ENCODE results near the gene APOL1. TPM values are rescaled to one million over a fixed set of nuclear protein-coding genes. Genes with fewer than 3 reads are reported as not detected.
"Not testable (repeated sequence)": the region's sequence is repeated elsewhere in the genome, so short reads cannot be mapped to it uniquely, and the experiment has no call there.

Gene APOL1
- polyA plus RNA-seq, 6 donors from 2014 or later = 0.71 to 4.2 (median 2.6) TPM; not detected in 1

DNA sequence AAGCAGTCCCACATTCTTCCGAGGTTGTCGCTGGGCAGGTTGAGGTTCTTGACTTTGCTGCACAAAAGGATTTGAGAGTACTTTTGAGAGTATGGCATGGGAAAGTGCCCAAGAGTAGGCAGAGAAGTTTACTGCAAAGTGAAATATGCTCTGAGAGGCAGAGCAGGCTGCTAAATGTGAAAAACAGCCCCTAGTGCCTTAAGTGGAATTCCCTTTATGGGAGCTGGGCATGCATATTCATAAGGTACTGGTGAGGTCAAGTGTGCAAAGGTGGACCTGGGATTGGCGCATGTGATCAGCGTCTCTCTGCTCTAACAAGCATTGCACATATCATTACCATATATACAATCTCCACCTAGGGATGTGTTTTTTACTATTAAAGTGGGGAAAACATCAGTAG, 39.3 kb upstream of the APOL1 start:
- ATAC-seq (ENCODE audit: low read depth in 2 of 2) = no peak
- Mint-ChIP-seq H3K36me3 (peaks cover 0 to 9% of the 10 kb centered on the region in 2 donors), H3K9me3 (peaks cover 0 to 21% (median 13%) of the 10 kb centered on the region in 7 donors), H3K27ac (no peak overlapping the region), H3K4me3 (no peak overlapping the region), H3K27me3 (peaks cover under 1 to 26% (median 20%) of the 10 kb centered on the region in 3 donors), H3K4me1 (peaks cover 13 to 46% (median 14%) of the 10 kb centered on the region in 3 donors)
- no peak for DNase-seq

DNA sequence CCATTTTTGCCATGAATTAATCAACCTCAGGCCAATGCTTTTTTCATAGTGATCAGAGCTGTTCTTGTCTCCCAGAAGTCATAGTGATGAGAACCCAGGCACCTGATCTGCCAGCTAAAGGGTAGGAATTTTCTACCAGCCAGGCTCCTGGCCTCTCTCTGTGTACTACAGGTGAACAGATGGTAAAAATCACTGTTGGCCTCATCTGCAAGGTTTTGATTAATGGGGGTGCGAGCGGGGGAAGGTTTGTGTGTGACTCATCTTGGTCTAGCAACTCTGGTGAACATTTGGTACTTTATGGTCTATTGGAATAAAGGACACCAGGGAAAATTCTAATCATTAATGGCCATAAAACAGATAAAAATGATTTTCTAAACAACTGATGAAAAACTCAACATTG, 37.0 kb upstream of the APOL1 start:
- H3K27ac Mint-ChIP-seq = no peak overlapping the region
- ATAC-seq (ENCODE audit: low read depth in 2 of 2) = no peak
- H3K4me3 Mint-ChIP-seq = no peak overlapping the region

DNA sequence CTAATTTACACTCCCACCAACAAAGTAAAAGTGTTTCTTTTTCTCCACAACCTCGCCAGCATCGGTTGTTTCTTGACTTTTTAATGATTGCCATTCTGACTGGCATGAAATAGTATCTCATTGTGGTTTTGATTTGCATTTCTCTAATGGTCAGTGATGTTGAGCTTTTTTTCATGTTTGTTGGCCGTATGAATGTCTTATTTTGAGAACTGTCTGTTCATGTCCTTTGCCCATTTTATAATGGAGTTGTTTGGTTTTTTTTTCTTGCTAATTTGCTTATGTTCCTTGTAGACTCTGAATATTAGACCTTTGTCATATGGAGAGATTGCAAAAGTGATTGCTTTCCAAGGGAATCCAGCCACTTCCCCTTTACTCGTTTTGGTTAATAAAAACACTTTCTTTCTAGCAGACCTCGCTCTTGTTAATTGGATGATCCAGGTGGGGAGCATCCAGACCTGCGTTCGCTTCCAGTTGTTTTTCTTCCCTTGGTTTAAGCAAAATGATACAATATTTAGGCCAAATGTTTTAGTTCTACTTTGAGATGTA, 34.2 kb upstream of the APOL1 start:
- DNase-seq = no peak
- no peaks in the 10 kb centered on the region for H3K9me3 Mint-ChIP-seq
- peak overlapping the region in 1 of 6 donors; percentile 60 for H3K27ac Mint-ChIP-seq
- H3K27me3 Mint-ChIP-seq = peaks cover 4 to 36% (median 12%) of the 10 kb centered on the region in 3 donors
- H3K4me1 Mint-ChIP-seq = peaks cover 6 to 10% (median 6%) of the 10 kb centered on the region in 3 donors
- H3K4me3 Mint-ChIP-seq = no peak overlapping the region
- no peaks in the 10 kb centered on the region for H3K36me3 Mint-ChIP-seq
- ATAC-seq (ENCODE audit: low read depth in 2 of 2) = no peak

More for the DNA sequence above, 37.0 kb upstream of the APOL1 start:
- Mint-ChIP-seq H3K27me3 (peaks cover 4 to 40% (median 20%) of the 10 kb centered on the region in 3 donors), H3K9me3 (peaks cover 0 to 2% (median 0%) of the 10 kb centered on the region in 7 donors), H3K4me1 (peaks cover 13 to 29% (median 14%) of the 10 kb centered on the region in 3 donors), H3K36me3 (no peaks in the 10 kb centered on the region)
- DNase-seq = no peak

- Mint-ChIP-seq H3K27ac (no peak overlapping the region), H3K4me3 (no peak overlapping the region), H3K36me3 (no peaks in the 10 kb centered on the region), H3K4me1 (peaks cover 5 to 10% (median 6%) of the 10 kb centered on the region in 3 donors), H3K27me3 (peaks cover 4 to 35% (median 6%) of the 10 kb centered on the region in 3 donors), H3K9me3 (no peaks in the 10 kb centered on the region)
- DNase-seq = no peak
- no peak for ATAC-seq (ENCODE audit: low read depth in 2 of 2)
Observed at GRCh38 chr22:36220451-36220921, 32.4 kb upstream of the APOL1 start.

GRCh38 chr22:36221799-36222751, 30.9 kb upstream of the APOL1 start:
- Mint-ChIP-seq H3K27me3 (peaks cover 0 to 27% (median 4%) of the 10 kb centered on the region in 3 donors), H3K36me3 (no peaks in the 10 kb centered on the region), H3K4me3 (peak overlapping the region in 2 of 8 donors; percentile 54 to 55), H3K9me3 (no peaks in the 10 kb centered on the region), H3K27ac (peak overlapping the region in 3 of 6 donors; percentile 78 to 96 (median 89)), H3K4me1 (peaks cover 5 to 10% (median 6%) of the 10 kb centered on the region in 3 donors)
- DNase-seq (no peak), ATAC-seq (ENCODE audit: low read depth in 2 of 2) (peak; percentile 58 to 82)

GRCh38 chr22:36222887-36223450, 30.0 kb upstream of the APOL1 start:
- Mint-ChIP-seq H3K27ac (peak overlapping the region in 1 of 6 donors; percentile 33), H3K36me3 (no peaks in the 10 kb centered on the region), H3K27me3 (peaks cover 0 to 18% (median 4%) of the 10 kb centered on the region in 3 donors), H3K4me1 (peaks cover 5 to 10% (median 6%) of the 10 kb centered on the region in 3 donors), H3K9me3 (no peaks in the 10 kb centered on the region), H3K4me3 (peak overlapping the region in 1 of 8 donors; percentile 47)
- DNase-seq (no peak), ATAC-seq (ENCODE audit: low read depth in 2 of 2) (no peak)

DNA sequence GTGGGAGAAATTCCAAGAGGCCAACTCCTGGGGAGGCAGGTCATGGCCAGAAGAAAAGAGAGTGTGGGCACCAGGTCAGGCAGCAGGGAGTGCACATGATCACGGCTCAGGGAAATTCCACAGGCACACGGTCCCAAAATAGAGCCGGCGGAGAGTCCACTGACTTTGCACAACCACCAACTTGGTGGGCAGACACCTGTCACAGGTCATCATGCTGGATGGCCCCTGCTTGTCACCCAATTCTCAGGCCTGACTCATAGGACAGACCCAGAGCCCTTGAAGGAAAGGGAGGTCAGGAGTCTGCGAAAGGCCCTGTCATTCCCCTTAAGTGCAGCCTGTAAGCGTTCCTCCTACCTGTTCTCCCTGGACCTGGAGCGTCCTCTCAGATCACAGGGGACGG, 29.4 kb upstream of the APOL1 start:
- ATAC-seq (ENCODE audit: low read depth in 2 of 2) (no peak), DNase-seq (no peak)
- no peaks in the 10 kb centered on the region for H3K9me3 Mint-ChIP-seq
- H3K4me3 Mint-ChIP-seq = no peak overlapping the region
- H3K4me1 Mint-ChIP-seq = peaks cover 5 to 10% (median 6%) of the 10 kb centered on the region in 3 donors
- no peak overlapping the region for H3K27ac Mint-ChIP-seq
- H3K36me3 Mint-ChIP-seq = peaks cover 0 to 5% of the 10 kb centered on the region in 2 donors
- peaks cover 0 to 14% (median 4%) of the 10 kb centered on the region in 3 donors for H3K27me3 Mint-ChIP-seq

DNA sequence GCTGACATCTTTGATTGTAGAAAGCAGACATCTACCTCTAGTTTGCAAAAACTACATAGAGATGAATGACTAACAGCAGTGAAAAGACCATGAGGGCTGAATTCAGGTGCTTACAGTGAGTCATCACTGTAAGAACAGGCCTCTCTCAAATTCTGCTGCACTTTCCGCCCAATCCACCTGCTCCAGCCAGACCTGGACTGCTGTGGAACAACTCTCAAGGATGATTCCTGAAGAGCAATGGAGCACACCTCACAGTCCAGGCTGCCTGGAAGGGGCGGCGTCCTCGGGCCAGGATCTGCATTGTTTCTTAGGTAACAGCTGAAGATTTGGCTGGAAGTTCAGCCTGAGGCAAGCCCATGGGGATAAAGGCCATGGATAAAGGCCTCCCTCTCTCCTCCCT, 28.7 kb upstream of the APOL1 start:
- Mint-ChIP-seq H3K9me3 (no peaks in the 10 kb centered on the region), H3K36me3 (peaks cover 4 to 8% of the 10 kb centered on the region in 2 donors), H3K27me3 (peaks cover 0 to 10% (median 0%) of the 10 kb centered on the region in 3 donors), H3K4me1 (peaks cover 5 to 10% (median 6%) of the 10 kb centered on the region in 3 donors), H3K4me3 (no peak overlapping the region), H3K27ac (peak overlapping the region in 1 of 6 donors; percentile 62)
- ATAC-seq (ENCODE audit: low read depth in 2 of 2) (no peak), DNase-seq (no peak)

DNA sequence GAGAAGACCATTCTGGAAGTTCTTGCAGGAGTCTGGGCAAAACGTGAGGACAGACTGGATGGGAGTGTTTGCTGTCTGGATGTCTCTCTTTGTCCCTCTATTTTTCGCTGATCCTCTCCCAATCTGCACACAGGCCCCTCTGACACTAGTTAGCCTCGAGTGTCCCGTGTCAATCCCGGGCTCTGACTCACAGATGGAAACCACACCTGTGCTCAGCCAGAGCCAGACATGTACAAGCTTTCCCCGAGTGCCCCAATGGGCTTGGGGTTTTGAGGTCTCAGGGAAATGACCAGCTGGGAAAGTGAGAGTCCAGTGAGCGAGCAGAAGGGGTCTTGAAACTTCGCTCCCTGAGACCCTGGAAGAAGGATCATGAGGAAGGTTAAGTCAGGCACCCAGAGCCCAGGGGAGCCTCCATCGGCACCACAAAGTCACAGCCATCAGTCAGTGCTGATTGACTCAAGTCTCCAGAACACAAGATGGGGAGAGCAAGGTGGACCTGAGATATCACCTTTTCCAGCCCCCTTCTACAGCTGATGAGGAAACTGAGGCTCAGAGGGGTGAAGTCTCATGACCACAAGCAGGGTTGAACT, 27.5 kb upstream of the APOL1 start:
- no peak overlapping the region for H3K27ac Mint-ChIP-seq
- H3K4me1 Mint-ChIP-seq = peaks cover 5 to 10% (median 6%) of the 10 kb centered on the region in 3 donors
- H3K9me3 Mint-ChIP-seq = no peaks in the 10 kb centered on the region
- ATAC-seq (ENCODE audit: low read depth in 2 of 2) (no peak), DNase-seq (no peak)
- peaks cover 10 to 13% of the 10 kb centered on the region in 2 donors for H3K36me3 Mint-ChIP-seq
- H3K4me3 Mint-ChIP-seq = no peak overlapping the region
- H3K27me3 Mint-ChIP-seq = peaks cover 0 to 4% (median 0%) of the 10 kb centered on the region in 3 donors

- no peak for DNase-seq
- Mint-ChIP-seq H3K9me3 (no peaks in the 10 kb centered on the region), H3K36me3 (peaks cover 10 to 13% of the 10 kb centered on the region in 2 donors), H3K27ac (peak overlapping the region in 1 of 6 donors; percentile 42), H3K4me3 (no peak overlapping the region), H3K4me1 (peaks cover 5 to 10% (median 6%) of the 10 kb centered on the region in 3 donors), H3K27me3 (no peaks in the 10 kb centered on the region)
- ATAC-seq (ENCODE audit: low read depth in 2 of 2) = no peak
Observed at GRCh38 chr22:36226189-36226588, 26.7 kb upstream of the APOL1 start.

GRCh38 chr22:36227396-36227795, 25.5 kb upstream of the APOL1 start:
- no peak overlapping the region for H3K4me3 Mint-ChIP-seq
- no peak for DNase-seq

GRCh38 chr22:36227806-36228205, 25.1 kb upstream of the APOL1 start:
- DNase-seq (no peak), ATAC-seq (ENCODE audit: low read depth in 2 of 2) (no peak)
- no peak overlapping the region for H3K4me3 Mint-ChIP-seq
- H3K36me3 Mint-ChIP-seq = peaks cover 19 to 25% of the 10 kb centered on the region in 2 donors
- H3K4me1 Mint-ChIP-seq = peaks cover 8 to 9% (median 8%) of the 10 kb centered on the region in 3 donors
- no peaks in the 10 kb centered on the region for H3K27me3 Mint-ChIP-seq
- H3K9me3 Mint-ChIP-seq = no peaks in the 10 kb centered on the region
- no peak overlapping the region for H3K27ac Mint-ChIP-seq

More at GRCh38 chr22:36227396-36227795, 25.5 kb upstream of the APOL1 start:
- ATAC-seq (ENCODE audit: low read depth in 2 of 2) = no peak
- Mint-ChIP-seq H3K4me1 (peaks cover 4 to 7% (median 5%) of the 10 kb centered on the region in 3 donors), H3K36me3 (peaks cover 17 to 21% of the 10 kb centered on the region in 2 donors), H3K27ac (no peak overlapping the region), H3K9me3 (no peaks in the 10 kb centered on the region), H3K27me3 (no peaks in the 10 kb centered on the region)

GRCh38 chr22:36228369-36228768, 24.6 kb upstream of the APOL1 start:
- H3K9me3 Mint-ChIP-seq; H3K27ac Mint-ChIP-seq; DNase-seq; H3K4me3 Mint-ChIP-seq; H3K27me3 Mint-ChIP-seq; ATAC-seq (ENCODE audit: low read depth in 2 of 2): not testable (repeated sequence)
- peaks cover 14% of the 10 kb centered on the region in 3 donors for H3K4me1 Mint-ChIP-seq
- peaks cover 20 to 30% of the 10 kb centered on the region in 2 donors for H3K36me3 Mint-ChIP-seq
